T-helper 2 cell treated with Interferon-gamma antibody and Interleukin-4, amounts not matched to agents 100 ng/mL and 5 ng/mL, for 36 hours (primary cell): Measurements from ENCODE around the gene GPN1. TPM values are rescaled to one million over a fixed set of nuclear protein-coding genes. Genes with fewer than 3 reads are reported as not detected.
"Not testable (repeated sequence)": the region's sequence is repeated elsewhere in the genome, so short reads cannot be mapped to it uniquely, and the experiment has no call there.

ENCODE experiments used
- intact Hi-C: fragments of 100-400 bp; cut with micrococcal nuclease; formaldehyde crosslinking; loops from one replicate; pipeline ENCODE4 v1.15.1; 2023
- total RNA-seq: library from RNA; stranded (reverse); gene quantifications from 2 replicates; pipeline ENCODE4 v1.2.3, GENCODE V29; 2022

GPN1 gene
- total RNA-seq, 1 donor from 2014 or later = 47.9 TPM

DNA sequence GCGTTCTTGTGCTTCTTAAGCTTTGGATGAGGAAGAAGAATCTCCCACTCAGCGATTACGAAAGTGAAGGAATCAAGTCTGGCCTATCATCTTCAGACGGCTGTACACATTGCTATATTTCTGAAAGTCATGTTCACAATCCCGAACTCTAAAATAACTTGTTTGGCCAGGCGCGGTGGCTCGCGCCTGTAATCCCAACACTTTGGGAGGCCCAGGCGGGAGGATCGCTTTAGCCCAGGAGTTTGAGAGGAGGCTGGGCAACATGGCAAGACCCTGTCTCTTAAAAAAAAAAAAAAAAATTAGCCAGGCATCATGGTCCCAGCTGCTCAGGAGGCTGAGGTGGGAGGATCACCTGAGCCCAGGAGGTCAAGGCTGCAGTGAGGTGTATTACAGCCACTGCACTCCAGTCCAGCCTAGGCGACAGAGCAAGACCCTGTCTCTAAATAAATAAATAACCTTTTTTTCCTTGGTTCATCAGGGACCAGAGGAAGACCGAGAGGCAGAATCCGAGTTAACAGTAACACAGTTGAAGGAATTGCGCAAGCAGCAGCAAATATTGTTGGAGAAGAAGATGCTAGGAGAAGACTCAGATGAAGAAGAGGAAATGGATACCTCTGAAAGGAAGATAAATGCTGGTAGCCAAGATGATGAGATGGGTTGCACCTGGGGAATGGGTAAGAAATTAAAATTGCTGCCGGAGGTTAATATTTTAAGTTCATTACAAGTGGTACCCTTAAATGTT is 35.9 kb downstream of the GPN1 start:
- intact Hi-C loops = loop anchor here (5.0 to 10.0 kb wide), 2 partner anchors 260 to 452 kb away; partner anchors contain the start of genes ATRAID, PPM1G and SLC5A6

DNA sequence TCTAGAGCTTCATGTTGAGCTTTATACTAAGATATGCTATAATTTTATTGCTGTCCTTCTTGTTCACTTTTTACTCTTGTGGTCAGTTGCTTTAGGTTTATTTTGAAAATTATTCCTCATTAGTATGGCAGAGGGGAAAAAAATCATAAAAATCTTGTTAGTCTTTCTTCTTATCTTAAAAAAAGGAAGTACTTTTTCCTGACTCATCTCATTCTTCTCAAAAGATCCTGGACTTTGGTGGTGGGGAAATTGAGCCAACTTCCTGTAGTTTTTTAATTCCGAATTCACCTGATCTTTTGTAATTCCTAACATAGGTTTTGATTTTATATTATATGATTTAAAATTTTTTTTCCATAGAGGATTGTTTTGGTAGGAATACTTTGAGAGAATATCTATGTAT is 38.6 kb downstream of the GPN1 start:
- intact Hi-C loops = loop anchor here (10.0 kb wide), 1 partner anchor 263 kb away; the partner anchor contains the start of gene PPM1G

DNA sequence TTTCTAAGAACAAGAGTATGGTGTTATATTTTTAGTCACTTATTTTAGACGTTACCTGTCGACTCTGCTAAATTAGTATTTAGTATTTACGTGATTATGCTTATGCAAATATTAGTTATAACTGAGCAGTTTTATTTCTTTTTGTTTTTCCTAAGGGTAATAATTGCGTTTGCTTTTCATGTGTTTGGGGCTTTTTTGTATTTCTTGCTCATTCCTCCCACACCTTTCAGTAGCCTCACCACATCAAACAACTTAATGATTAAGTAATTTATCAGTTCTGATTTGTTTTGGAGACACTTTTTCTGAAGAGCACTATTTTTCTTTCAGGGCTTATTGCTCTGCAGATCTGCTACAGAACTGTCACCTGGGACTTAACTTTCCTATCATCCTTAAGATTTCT is 42.4 kb downstream of the GPN1 start:
- intact Hi-C loops = no loop called here

DNA sequence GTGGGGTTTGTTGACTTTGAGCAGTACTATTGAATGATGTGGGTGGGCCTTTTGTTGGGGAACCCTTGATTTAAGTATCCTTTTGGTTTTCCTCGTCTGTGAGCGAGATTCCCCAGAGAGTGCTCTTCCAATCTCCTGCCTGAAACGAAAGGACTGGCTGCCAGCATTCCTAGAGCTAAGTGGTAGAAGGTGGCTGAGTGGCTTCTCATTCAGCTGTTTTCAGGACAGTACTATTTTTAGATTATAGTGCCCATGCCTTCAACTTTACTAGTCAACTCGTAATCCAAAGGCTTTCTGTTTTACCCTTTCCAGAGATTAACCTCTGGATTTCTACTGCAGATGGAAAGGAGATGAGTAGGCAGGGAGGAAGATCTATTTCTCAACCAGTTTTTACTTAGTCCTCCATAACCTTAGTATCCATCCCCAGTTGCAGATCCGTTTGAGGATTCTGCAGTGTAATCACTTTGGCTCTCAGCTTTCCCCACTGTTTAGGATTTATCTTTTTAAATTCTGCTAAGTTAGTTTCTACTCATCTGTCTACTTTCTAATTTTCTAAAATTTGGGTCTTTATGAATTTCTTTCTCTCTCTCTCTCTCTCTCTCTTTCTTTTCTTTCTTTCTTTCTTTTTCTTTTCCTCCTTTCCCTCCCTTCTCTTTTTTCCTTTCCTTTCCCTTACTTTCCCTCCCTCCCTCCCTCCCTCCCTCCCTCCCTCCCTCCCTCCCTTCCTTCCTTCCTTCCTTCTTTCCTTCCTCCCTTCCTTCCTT is 44.1 kb downstream of the GPN1 start:
- intact Hi-C loops = no loop called here

DNA sequence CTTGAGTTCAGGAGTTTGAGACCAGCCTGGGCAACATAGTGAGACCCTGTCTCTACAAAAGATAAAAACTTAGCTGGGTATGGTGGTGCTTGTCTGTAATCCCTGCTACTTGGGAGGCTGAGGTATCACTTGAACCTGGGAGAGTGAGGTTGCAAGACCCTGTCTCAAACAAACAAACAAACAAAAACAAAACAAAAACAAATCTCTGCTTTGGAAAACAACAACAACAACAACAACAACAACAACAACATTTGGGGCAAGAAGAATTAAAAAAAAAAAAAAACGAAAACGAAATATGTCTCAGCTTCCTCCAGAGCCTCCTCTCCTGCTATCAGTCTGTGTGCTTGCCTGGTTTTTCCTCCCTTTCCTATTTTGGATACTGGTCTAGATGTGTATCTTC is 51.7 kb downstream of the GPN1 start:
- intact Hi-C loops = no loop called here

DNA sequence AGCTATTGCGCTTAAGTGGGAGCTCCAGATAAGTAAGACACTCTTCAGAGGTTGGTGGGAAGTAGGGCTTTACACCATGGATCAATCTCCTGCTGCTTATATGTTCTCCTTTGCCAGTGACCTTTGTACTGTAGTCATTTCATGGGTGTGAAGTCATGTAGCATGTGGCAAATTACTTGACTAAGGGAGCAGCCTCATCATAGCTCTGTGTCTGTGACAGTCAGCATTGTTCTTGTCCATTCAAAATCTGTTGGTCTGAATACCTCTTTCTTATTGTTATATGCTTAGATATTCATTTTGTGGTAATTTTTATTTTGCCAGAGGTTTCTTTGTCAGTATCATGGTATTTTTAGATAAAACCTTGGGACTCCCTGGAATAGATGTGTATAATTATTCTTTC is 53.0 kb downstream of the GPN1 start:
- intact Hi-C loops = no loop called here

DNA sequence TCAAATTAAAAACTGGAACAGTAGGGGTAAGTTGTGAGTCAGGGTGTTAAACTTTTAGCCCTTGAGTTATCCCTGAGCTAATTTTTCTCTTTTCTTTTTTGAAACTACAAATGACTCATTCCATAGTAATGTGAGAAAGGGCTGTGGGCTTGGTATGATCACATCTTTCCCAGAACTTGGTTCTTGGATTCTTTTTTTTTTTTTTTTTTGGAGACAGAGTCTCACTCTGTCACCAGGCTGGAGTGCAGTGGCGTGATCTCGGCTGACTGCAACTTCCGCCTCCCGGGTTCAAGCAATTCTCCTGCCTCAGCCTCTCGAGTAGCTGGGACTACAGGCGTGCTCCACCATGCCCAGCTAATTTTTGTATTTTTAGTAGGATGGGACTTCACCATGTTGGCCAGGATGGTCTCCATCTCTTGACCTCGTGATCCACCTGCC is 53.5 kb downstream of the GPN1 start:
- intact Hi-C loops = not testable (repeated sequence)

DNA sequence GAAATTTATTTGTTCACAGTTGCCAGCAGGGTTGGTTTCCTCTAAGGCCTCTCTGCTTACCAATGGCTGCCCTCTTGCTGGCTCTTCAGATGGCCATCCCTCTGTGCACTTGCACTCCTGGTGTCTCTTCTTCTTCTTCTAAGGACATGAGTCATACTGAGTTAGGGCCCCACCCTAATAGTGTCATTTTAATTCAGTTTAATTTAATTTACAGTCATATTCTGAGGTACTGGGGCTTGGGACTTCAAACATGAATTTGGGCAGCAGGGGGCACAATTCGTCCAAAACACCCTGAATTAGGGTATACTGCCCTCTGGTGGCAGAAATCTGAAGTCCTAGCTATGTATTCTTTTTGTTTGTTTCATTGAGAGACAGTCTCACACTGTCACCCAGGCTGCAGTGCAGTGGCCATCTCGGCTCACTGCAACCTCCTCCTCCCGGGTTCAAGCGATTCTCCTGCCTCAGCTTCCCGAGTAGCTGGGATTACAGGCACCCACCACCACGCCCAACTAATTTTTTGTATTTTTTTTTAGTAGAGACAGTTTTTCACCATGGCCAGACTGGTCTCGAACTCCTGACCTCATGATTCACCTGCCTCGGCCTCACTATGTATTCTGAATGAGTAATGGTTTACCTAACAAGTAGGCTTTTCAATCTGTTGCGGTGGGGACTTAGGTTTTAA is 54.7 kb downstream of the GPN1 start:
- intact Hi-C loops = loop anchor here (1.0 kb wide), 2 partner anchors 194 to 274 kb away; partner anchors contain the start of genes IFT172 and PPM1G

DNA sequence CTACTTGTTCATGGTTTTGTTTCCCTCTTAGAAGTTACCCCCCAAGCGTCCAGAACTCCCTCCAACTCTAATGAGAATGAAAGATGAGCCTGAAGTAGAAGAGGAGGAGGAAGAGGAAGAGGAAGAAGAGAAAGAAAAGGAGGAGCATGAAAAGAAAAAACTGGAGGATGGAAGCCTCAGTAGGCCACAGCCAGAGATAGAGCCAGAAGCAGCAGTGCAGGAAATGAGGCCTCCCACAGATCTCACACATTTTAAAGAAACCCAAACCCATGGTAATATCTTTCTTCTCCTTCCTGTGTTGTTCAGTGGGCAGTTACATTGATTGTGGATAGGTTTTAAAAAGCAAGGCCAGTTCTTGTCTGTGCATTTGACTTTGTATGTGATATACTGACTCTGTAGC is 56.2 kb downstream of the GPN1 start:
- intact Hi-C loops = not testable (repeated sequence)

DNA sequence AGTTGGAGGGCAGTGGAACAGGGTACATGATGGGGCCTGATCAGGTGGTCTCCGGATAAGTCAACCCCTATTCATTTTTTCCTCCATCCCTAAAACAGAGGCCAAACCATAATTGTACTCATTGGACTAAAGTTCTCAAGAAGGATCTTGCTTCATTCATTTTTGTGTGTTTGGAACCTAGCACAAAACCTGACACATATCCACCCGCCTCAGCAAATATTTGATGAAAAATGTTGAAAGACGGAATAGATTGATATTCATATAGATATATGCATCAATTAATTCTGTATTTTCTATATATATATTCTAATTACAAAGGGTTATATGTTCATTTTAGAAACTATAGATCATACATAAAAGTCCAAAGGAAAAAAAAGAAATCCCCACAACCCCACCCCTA is 56.7 kb downstream of the GPN1 start:
- intact Hi-C loops = no loop called here

DNA sequence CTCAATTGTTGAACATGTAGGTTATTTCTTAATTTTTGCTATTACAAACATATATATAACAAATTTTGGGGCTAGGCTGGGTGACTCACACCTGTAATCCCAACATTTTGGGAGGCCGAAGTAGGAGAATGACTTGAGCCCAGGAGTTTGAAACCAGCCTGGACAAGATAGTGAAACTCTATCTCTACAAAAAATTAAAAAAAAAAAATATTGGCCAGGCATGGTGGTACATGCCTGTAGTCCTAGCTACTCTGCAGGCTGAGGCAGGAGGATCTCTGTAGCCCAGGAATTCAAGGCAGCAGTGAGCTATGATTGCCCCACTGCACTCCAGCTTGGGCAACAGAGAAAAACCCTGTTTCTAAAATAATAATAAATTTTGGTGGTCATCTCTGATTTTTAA is 58.4 kb downstream of the GPN1 start:
- intact Hi-C loops = no loop called here

DNA sequence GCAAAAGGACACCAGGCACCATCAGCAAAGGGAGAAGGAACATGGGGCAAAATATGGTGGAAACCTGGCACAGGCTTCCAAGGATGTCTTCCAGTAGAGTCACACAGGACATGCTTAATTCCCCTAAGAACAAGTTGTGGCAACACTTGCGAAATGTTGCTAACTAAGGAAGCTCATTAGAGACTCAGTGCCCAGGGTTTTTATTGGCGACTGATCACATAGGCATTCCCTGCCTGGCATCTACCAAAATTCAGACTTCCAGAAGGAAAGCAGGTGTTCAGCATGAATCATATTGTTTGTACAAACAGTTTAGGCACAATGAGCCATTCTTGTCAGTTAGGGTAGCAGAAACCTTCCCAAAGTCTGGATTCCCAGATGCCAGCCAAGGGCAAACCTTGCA is 60.6 kb downstream of the GPN1 start:
- intact Hi-C loops = no loop called here

DNA sequence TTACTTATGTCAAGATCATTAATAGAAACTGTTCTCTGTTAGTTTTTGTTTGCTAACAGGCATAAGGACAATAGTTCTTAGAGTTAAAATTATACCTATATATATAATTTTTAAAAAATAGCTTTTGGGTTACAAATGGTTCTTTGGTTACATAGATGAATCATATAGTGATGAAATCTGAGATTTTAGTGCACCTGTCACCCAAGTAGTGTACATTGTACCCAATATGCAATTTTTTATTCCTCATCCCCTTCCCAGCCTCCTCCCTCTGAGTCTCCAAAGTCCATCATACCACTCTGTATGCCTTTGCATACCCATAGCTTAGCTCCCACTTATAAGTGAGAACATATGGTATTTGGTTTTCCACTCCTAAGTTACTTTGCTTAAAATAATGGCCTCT is 61.2 kb downstream of the GPN1 start:
- intact Hi-C loops = no loop called here

DNA sequence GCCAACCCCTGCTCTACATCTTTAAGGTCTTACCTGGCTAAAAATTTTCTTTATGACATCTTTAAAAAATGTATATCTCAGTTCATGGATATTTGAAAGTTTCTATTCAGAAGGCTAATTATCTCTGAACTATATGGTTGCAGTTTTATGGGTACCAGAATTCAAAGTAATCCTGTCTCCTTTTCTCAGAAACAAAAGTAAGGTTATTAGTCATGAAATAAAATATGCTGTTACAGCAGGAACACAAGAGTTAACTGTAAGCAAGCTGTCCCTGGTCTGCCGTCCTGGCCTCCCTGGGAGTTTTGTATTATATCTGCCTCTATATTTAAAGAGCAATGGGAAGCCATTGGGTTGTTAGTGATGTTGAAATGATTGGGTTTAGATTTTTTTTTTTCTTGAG is 68.8 kb downstream of the GPN1 start:
- intact Hi-C loops = no loop called here

Other genes with a start within 250 kb of the GPN1 start
- 13.1 and 13.2 TPM in 2 replicates for gene ZNF513, start 248.3 kb upstream of the GPN1 start, total RNA-seq
- gene PPM1G, start 219.5 kb upstream of the GPN1 start, total RNA-seq = 120 TPM in 2 replicates
- 81.4 and 87.3 TPM in 2 replicates for gene NRBP1, start 200.4 kb upstream of the GPN1 start, total RNA-seq
- gene KRTCAP3, start 186.7 kb upstream of the GPN1 start, total RNA-seq = 3.8 and 5.3 TPM in 2 replicates
- 8.7 and 9.4 TPM in 2 replicates for gene IFT172, start 139.3 kb upstream of the GPN1 start, total RNA-seq
- not detected in 2 replicates for gene FNDC4, start 133.8 kb upstream of the GPN1 start, total RNA-seq
- not detected in 2 replicates for gene GCKR, start 132.2 kb upstream of the GPN1 start, total RNA-seq
- gene ZNF512, start 46.0 kb upstream of the GPN1 start, total RNA-seq = 39.8 and 45.8 TPM in 2 replicates
- gene CCDC121, start within 50 bp of the GPN1 start, total RNA-seq = 1.1 and 1.2 TPM in 2 replicates
- 34.0 and 34.5 TPM in 2 replicates for gene SUPT7L, start 34.6 kb downstream of the GPN1 start, total RNA-seq
- gene SLC4A1AP, start 34.8 kb downstream of the GPN1 start, total RNA-seq = 23.8 and 26.3 TPM in 2 replicates
- 41.6 and 43.1 TPM in 2 replicates for gene MRPL33, start 142.7 kb downstream of the GPN1 start, total RNA-seq